ENCODE data around the gene ATG16L2.
"Not testable (repeated sequence)": the region's sequence is repeated elsewhere in the genome, so short reads cannot be mapped to it uniquely, and the experiment has no call there.

The ATG16L2 gene

DNA sequence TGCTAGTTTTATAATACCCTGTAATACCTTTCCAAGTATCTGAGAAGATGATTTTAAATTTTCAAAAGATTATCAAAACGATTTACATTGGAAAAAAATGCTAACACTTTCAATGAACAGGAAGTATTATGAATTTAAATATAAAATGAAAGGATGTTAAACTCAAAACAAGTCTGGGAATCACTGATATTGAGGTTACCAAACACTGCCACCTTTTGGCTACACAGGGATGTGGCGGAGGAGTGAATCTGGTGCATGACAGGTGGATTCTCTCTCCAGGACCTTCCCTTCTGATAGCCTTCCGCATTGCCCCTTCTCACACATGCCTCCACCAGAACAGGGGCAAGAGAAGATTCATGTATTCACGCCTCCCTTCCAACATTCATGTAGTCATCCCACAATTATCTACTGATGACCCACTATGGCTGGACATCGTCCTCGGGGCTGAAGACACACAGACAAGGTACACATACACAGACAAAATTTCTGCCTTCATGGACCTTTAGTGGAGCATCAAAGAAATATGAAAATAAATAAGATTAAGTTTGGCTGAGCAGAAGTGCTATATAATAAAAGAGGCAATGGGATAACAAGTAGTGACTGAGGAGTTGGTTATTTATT is 34.7 kb downstream of the ATG16L2 start:
- no peak for DNase-seq (ENCODE audit: low spot score)

DNA sequence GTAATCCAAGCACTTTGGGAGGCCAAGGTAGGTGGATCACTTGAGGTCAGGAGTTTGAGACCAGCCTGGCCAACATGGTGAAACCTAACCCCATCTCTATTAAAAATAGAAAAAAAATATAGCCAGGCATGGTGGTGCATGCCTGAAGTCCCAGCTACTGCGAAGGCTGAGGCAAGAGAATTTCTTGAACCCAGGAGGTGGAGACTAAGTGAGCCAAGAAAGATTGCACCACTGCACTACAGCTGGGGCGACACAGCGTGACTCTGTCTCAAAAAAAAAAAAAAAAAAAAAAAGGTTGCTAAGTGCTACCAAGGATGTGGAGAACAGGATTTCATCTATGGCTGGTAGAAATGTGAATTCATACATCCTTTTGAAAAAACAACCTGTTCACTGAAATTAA is 36.6 kb downstream of the ATG16L2 start:
- no peak for DNase-seq (ENCODE audit: low spot score)

GRCh38 chr11:72851726-72852125 is 37.5 kb downstream of the ATG16L2 start:
- no peak for DNase-seq (ENCODE audit: low spot score)

DNA sequence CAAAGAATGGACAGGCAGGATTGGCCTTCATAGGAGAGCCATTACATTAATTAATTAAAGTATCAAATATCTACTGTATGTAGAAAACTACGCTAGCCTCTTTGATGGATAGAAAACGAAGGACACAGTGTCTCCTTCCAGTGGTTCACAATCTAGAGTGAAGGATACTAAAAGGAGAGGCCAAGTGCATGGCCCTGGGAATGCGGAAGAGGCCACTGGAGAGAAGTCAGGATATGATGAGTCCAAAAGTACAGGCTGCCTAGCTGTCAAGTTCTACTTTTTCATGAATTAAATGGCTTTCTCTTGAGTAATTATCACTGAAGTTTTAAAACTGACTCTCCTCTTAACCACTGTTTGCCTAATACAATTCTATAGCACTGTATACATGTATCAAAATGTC is 41.9 kb downstream of the ATG16L2 start:
- DNase-seq (ENCODE audit: low spot score), result no peak

DNA sequence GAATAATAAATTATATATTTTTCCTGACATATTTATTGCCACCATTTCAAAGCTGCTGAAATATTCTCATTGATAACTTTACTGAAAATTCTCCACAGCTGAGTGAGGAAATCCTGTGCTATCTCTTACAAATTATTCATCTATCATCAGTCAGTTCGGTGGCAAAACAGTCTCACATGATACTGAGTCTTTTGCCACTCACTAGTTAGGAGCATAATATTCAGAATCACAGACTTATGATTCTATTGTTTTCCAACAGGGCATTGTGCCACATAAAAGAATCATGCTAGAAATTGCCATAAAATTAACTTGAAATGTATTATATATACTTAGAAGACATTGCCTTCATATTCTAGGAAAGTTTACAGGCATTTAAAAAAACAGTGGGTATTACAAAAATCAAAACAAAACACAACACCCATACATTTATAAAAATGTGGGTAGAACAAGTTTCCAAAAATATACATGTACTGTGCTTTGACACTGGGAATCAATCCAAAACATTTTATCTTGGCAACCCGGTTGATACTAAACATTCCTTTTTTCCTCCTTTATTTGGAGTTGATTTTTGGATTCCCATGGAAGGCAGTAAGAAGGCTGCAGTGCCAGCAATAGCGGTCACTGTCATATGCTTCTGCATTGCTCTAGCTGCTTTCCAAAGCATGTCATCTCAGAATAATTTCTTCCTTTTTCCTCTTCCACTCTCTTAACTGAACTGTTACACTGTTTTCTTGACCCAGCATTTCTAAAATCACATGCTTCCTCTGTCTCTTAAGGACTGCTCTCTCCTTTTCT is 42.5 kb downstream of the ATG16L2 start:
- no peak for DNase-seq (ENCODE audit: low spot score)

- DNase-seq (ENCODE audit: low spot score), result not testable (repeated sequence)
Measured at GRCh38 chr11:72858267-72858666, 44.1 kb downstream of the ATG16L2 start.

GRCh38 chr11:72859126-72859525 is 44.9 kb downstream of the ATG16L2 start:
- no peak for DNase-seq (ENCODE audit: low spot score)

- DNase-seq (ENCODE audit: low spot score), result no peak
Measured at GRCh38 chr11:72860010-72860409, 45.8 kb downstream of the ATG16L2 start.

DNA sequence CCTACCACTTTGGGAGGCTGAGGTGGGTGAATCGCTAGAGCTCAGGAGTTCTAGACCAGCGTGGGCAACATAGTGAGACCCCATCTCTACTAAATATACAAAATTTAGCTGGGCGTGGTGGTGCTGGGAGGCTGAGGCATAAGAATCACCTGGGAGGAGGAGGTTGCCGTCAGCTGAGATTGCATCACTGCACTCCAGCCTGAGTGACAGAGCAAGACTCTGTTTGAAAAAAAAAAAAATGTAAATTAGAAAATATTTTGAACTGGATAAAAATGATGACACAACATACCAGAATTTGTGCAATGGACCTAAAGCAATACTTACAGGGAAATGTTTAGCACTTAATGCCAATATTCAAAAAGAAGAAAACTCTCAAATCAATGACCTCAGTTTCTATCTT is 46.4 kb downstream of the ATG16L2 start:
- DNase-seq (ENCODE audit: low spot score), result no peak

DNA sequence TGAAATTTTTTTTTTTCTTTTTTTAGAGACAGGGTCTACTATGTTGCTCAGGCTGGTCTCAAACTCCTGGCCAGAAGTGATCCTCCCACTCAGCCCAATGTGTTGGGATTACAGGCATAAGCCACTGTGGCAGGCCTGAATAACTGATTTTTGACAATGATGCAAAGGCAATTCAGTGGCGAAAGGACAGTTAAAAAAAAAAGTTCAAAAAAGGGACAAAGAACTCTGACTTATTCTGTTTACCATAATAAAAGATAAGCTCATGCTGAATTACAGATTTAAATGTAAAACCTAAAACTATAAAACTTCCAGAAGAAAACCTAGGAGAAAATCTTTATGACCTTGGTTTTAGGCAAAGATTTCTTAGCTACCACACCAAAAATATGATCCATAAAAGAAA is 48.9 kb downstream of the ATG16L2 start:
- DNase-seq (ENCODE audit: low spot score), result no peak

DNA sequence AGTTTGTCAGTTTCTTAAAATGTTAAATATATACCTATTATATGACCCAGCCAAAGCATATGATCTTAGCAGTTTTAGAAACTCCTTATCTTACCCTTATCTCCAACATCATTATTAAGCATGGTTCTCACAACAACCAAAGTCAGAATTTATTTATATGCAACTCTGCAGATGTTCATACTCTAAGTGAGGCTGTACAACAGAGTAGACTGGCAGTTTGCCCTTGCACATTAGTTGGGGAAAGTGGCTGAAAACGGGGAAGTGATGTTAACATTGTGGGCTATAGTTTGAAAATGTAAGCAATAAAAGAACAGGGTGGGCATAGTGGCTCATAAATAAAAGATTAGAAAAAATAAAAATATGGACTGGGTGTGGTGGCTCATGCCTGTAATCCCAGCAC is 49.7 kb downstream of the ATG16L2 start:
- DNase-seq (ENCODE audit: low spot score), result no peak

DNA sequence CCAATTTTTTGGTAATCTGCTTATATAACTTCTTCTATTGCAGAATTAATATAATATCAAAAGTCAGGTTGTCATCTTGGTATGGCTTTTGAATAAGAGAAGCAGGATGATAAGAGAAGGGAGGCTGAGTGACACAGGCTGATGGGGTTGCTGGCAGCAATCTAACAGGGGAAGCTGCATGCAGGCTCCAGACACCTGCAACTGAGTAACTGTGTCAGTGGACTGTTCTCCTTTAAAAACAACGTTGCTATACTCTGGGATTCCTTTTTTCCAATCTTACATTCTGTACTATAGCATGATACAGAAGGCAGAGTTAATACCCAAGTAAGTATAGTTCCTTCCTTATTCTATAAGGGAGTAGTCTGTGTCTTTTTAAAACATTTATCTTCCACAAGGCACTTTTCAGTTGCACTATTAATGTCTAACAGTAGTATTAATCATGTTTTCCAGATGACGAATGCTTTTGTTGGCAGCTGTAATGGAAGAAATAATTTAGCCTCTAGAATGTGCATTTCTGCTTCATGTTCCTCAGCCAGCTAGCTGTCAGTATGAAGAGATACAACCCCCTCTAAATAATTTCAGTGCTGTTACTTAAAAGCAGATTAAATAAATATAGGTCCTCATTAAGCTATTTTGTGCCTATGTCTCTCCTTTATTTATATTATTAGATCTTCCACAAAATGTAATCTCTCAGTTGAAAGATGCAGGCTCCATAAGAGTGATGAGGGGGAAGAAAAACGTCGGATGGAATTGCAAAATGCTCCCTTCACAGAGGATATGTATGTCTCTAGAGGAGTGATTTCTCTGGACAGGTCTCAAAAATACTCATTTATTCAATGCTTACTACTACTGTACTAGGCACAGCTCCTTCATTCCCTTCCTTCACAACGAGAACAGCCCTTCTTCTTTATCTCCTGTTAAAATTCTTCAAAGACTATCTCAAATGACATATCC is 50.8 kb downstream of the ATG16L2 start:
- no peak for DNase-seq (ENCODE audit: low spot score)

- DNase-seq (ENCODE audit: low spot score), result no peak
Measured at GRCh38 chr11:72867970-72868369, 53.8 kb downstream of the ATG16L2 start.

DNA sequence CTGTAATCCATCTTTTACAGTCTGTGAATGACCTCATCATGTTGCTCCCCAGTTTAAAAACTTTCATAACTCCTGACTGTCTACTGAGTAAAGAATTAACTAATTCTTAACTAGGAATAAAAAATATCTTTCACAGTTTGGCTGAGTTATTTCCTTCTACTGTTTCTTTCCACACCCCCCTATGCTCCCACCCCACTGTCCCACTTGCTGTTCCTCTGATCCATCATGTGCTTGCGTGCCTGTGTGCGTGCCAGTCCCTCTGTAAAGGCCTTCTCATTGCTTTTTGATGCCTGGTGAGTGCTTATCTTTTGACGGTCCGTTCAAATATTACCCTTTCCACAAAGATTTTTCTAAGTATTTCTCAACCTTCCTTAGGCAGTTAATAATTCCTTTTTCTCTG is 55.6 kb downstream of the ATG16L2 start:
- no peak for DNase-seq (ENCODE audit: low spot score)

DNA sequence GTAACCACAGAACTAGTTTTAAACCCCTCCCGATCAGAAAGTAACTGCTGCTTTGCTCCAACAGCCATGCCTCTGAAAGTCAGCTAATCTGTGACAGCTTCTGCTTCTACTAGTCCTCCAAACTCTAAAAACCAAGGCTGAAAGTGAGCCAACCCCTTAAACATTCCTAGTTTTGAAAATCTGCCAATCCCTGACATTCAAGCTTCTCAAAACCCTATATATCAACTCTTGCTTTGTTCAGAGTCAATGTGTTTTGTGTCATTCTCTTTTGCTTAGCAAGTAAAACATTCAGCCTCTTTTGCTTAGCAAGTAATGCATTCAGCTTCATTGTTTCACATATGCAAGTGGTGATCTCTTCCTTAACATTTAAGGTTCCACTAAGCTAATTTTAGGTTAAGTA is 56.9 kb downstream of the ATG16L2 start:
- DNase-seq (ENCODE audit: low spot score), result no peak

- DNase-seq (ENCODE audit: low spot score), result no peak
Measured at GRCh38 chr11:72872012-72872411, 57.8 kb downstream of the ATG16L2 start.

DNA sequence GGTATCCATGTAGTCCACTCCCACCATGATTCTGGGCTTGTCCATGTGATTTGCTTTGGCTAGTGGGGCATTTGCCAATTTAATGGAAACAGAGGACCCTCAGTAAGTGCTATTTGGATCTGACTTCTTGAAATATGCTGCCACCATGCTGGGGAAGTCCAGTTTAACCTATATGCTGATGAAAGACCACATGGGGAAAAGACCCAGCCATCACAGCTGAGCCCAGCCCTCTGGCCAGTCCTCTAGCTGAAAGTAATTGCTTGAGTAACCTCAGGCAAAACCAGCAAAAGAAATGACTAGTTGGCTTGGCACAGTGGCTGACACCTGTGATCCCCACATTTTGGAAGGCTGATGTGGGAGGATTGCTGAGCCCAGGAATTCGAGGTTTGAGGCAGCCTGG is 61.5 kb downstream of the ATG16L2 start:
- DNase-seq (ENCODE audit: low spot score), result no peak

DNA sequence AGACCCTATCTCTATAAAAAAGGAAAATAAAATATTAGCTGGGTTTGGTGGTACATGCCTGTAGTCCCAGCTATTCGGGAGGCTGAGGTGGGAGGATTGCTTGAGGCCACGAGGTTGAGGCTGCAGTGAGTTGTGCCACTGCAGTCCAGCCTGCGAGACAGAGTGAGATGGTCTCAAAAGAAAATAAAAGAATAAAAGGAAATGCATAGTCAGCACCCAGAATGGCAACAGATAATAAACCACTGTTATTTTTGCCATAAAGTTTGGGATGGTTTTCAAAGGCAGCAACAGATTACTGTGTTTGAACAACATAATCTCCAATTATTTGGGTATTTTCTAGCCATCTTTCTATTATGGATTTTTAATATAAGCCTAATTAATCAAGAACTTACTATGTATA is 61.9 kb downstream of the ATG16L2 start:
- no peak for DNase-seq (ENCODE audit: low spot score)

All from AG08396 (cell line).